ENCODE measurements around the gene ARL14EPL.

DNA sequence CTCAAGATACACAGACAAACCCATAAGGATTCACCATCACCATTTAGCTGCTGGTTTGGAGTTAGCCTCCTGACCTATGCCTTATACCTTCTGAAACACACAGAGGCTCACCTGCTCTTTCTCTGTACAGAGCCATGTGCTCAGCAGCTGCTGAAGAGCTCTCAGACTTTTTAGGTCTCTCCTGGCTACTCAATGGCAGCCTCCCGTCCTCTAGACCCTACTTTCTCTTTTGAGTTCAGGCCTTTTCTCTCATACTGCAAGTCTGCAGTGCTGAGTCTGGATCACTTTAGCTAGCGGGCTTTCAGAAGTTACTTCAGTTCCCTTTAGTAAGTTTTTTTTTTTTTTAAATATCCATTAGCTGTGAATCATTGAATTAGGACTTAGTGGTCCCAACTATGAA is 44.3 kb upstream of the ARL14EPL start:
- TF ChIP-seq CTCF (IDR thresholded peaks at IDR 0.05), result no peak
- TF ChIP-seq NR2C2 (CRISPR knock-in tag; IDR thresholded peaks at IDR 0.05), result no peak
- TF ChIP-seq GRHL2 (CRISPR knock-in tag; IDR thresholded peaks at IDR 0.05; ENCODE audit: insufficient replicate concordance, severe bottlenecking), result no peak
- TF ChIP-seq RELA (CRISPR knock-in tag; IDR thresholded peaks at IDR 0.05; ENCODE audit: borderline replicate concordance), result no peak
- TF ChIP-seq HMGXB4 (CRISPR knock-in tag; IDR thresholded peaks at IDR 0.05), result no peak
- no peak for TF ChIP-seq CBFB (CRISPR knock-in tag; IDR thresholded peaks at IDR 0.05; ENCODE audit: low read depth)
- TF ChIP-seq PRRX2 (CRISPR knock-in tag; IDR thresholded peaks at IDR 0.05), result no peak
- TF ChIP-seq, protein P1, sequence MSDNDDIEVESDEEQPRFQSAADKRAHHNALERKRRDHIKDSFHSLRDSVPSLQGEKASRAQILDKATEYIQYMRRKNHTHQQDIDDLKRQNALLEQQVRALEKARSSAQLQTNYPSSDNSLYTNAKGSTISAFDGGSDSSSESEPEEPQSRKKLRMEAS (CRISPR knock-in tag; IDR thresholded peaks at IDR 0.05), result no peak
- no peak for TF ChIP-seq ARID4B (CRISPR knock-in tag; IDR thresholded peaks at IDR 0.05; ENCODE audit: borderline replicate concordance)
- TF ChIP-seq, protein P2, sequence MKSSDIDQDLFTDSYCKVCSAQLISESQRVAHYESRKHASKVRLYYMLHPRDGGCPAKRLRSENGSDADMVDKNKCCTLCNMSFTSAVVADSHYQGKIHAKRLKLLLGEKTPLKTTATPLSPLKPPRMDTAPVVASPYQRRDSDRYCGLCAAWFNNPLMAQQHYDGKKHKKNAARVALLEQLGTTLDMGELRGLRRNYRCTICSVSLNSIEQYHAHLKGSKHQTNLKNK (CRISPR knock-in tag; IDR thresholded peaks at IDR 0.05), result no peak
